ENCODE data around the gene LRRC18.

LRRC18 gene

DNA sequence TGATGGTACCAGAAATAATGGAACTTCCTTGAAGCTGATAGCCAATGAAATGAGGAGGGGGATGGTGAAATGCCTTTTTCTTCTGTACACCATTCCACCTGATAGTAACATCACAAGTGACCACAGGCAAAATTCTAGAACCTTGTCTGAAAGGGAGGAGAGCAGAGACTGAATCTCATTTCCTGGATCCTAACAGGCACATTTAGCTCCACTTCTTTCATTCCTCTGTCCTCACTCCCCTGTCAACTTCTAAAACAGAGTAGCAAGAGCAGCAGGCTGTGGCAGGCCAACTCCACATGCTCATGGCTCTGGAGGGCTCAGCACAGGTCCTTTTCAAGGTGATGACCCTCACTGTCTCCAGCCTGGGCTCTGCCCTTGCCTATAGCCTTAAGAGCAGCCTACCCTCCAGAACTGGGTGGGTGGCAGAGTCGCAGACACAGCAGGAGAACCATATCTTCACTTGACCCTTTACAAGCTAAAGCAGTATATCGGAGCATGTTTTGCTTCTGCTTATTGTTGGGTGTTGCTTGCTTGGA is at the start of gene LRRC18:
Gene LRRC18, minus strand, starts transcription at position 51 of the 536 bp plus-strand sequence. CDS start 25,685 bp downstream, outside the sequence.
- DNase-seq (ENCODE audit: low spot score), result no peak

DNA sequence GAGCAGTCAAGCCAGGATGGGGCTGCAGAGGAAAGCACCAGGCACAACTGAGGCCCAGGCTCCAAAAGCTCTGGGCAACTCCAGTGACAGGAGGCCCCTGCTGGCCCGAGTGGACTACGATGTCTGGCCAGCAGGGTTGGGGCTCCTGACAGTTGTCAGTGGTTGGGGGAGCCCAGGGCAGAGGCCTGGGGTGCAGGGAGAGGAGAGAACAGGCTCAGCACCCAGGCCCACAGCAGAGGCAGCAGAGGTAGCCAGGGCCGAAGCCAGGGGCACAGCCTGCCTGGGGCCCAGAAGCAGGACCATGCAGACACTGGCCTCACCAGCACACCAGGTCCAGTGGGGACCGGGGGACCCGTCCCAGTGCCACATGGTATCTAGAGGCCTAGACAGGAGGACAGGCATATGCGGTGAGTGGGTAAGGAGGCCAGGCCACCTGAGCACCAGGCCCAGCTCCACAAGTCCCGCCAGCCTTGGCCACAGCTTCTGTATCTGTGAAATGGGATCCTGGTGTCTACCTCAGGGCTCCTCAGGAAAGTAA is 46.0 kb upstream of the LRRC18 start:
- no peak for DNase-seq (ENCODE audit: low spot score)

DNA sequence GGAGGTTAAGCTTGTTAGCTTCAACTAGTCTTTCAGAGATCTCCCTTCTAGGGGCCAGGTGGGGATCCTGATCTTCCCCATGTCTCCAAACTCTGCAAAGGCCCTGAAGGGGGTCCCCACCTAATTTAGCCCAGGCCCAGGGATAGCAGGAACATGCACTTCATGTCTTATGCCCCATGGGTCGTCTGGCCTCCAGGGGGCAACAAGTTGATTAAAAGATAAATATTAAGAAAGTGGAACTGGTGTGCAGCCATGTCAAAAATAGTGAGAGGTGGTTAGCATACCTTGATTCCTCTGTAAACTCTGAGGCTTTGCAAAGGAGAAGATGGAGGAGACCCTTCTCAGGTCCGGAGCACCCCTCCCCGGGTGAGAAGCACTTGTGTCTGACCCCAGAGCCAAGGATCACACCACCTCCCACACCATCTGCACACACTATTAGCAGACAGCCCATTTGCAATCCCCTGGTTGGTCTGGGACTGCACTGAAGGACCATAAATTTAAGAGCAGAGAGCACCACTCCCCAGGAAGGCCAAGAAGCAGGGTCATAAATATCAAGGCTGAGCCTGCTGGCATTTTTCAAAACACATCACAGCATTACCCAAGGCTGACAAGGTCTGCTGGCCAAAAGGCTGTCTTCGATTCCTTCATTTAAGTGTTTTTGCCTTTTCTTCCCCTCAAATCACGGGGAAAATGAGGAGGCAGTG is 44.2 kb upstream of the LRRC18 start:
- no peak for DNase-seq (ENCODE audit: low spot score)

DNA sequence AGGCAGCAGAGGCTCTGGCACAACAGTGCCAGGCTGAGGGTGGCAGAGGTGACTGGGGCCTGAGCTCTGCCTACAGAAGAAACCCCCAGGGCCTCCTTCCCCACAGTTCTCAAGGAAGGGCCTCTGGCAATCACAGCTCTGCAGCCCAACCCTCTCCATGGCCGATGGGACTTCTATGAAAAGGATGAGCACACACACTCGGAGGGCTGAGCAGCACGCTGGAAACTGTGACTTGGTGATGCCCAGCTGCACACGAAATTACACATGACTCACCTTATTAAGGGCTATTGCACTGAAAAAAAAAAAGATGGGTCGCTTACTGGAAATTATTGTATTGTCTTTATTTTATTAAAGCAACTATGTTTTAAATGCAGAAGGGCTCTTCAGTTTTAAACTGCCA is 42.9 kb upstream of the LRRC18 start:
- DNase-seq (ENCODE audit: low spot score), result no peak

DNA sequence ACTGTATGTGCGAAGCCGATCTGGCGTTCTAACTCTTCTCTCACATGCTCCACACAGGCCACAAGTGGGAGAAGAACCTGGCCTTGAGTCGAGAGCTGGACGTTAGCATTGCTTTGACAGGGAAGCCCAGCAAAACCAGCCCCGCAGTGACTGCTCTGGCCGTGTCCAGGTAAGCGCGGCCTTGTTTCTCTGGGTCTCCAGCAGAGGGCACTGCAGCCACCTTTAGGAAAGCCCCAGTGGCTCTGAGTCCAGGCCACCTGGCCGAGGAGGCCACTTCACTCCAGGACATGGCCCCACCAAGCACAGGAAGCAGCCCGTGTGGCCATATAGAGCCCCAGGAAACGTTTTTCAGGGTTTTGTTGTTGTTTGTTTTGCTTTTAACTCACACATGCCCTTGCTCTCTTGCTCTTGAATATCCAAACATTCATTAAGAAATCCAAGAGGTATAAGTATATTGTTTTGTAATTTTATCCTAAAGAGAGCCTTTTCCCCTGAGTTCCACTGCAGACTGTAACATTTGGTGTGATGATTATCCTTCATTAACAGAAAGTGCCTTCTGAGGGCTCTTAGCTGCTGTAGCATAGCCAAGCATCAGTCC is 41.8 kb upstream of the LRRC18 start:
- peak; percentile 89 for DNase-seq (ENCODE audit: low spot score)

DNA sequence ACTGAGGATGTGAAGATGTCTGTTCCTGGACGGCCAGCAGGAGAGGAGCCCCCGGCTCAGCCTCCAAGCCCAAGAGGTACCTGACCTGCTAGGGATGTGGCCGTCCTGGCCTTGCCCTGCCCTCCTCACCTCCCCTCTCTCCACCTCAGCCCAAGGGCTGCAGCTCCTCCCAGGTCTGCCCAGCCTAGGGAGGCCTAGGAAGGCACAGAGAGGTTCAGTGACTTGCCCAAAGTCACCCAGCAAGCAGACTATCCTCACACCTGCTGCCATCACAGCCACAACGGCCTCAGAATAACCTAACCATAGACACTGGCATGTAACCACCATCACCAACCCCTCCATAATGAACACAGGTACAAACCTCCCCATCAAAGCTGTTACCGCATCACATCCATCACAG is 38.7 kb upstream of the LRRC18 start:
- DNase-seq (ENCODE audit: low spot score), result no peak

DNA sequence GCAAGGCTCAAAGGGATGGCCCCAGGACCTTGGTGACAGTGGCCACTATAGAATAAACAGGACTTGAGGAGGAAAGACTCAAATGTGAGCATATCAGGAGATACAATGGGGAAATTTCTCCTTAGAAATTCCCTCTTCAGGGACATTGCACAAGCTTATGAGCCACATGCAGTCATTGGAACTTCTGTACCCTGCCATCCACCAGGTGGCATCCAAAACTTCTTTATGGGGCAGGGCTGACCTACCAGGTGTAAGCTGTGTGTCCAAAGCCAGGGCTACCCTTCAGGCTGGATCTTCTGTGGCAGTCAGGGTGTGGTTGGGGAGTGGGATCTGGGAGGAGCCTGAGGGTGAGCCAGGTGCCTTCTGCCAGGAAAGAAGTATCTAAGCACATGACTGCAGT is 36.6 kb upstream of the LRRC18 start:
- DNase-seq (ENCODE audit: low spot score), result peak; percentile 38

DNA sequence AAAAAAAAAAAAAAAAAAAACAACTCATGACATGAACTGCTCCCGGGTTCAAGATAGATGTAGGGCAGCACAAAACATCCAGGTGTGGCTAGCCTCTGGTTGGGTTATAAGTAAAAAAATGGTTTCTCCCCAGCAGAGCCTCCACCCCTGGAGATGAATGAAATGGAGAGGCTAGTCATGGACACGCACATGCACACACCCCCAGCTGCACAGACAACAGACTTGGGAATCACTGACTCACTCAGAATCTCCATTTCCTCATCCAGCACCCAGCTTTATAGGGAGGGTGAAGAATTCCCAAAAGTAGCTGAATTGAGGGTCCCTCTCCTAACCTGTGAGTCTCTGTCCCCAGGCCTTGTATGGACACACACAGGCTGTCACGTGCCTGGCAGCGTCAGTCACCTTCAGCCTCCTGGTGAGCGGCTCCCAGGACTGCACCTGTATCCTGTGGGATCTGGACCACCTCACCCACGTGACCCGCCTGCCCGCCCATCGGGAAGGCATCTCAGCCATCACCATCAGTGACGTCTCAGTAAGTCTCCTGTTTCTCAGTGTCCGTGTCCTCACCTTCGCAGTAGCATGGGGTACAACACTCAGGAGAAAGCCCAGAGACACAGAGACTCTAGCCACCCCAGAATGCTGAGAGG is 35.0 kb upstream of the LRRC18 start:
- no peak for DNase-seq (ENCODE audit: low spot score)

DNA sequence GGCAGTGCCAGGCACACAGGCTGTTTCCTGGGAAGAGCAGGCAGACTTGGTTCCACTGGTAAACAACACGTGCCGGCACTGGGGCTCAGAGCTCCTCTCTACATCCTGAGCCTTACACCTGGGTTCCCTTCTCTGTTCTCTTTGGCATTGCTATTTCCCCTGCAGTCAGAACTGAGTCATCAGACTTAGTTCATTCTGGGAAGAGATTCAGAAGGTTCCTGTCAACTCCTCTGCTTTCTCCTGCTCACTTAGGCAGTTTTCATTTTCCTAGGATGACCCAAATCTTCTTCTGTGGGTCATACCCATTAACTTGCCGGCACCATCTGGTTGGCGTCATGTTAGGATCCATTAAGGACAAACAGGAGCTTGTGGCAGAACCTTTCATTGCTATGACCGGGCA is 33.4 kb upstream of the LRRC18 start:
- no peak for DNase-seq (ENCODE audit: low spot score)

DNA sequence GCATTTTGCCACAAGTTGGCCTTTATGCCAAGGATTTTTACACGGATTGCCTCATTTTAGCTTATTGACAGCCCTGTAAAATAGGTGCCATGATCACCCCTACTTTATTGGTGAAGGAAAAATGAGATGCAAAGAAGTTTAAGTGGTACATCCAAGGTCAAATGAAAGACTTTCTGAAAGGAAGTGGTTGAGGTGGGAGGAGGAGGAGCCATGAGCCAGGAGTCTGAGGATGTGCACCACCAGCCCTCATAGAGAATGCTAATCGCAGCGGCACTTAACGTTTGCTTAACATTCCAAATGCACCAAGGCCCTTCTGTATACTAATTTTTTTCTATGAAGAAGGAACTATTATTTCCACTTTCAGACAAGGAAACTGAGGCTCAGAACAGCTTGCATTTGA is 31.0 kb upstream of the LRRC18 start:
- no peak for DNase-seq (ENCODE audit: low spot score)

DNA sequence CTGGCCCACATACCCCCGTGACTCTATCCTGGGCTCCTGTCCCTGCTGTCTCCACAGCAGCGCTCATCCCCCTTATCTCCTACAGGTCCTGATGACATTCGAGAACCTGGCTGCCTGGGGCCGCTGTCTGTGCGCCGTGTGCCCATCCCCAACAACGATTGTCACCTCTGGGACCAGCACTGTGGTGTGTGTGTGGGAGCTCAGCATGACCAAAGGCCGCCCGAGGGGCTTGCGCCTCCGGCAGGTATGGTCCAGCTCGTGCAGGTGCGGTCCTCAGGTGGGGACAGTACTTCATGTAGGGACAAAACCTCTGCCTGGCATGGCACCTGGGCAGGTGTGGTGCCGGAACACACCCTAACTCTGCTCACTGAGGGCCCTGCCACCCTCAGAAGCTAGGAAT is 30.4 kb upstream of the LRRC18 start:
- DNase-seq (ENCODE audit: low spot score), result no peak

DNA sequence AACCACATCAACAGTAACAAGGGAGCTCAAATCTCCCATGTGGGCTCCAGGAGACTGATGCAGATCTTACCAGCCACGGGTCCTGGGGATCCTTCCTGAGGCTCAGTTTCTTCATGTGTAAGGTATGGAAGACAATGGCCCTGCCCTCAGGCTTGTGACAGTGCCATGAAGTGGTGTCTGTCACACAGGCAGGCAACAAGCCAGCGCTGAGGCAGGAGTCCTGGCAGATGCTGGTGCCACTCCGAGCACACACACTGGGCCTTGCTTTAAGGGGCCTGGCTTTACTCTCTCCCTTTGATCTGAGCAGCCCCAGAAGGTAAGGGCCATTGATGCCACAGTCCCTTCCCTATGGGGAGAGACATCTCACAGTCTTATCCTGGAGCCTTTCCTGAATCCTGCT is 28.4 kb upstream of the LRRC18 start:
- no peak for DNase-seq (ENCODE audit: low spot score)

DNA sequence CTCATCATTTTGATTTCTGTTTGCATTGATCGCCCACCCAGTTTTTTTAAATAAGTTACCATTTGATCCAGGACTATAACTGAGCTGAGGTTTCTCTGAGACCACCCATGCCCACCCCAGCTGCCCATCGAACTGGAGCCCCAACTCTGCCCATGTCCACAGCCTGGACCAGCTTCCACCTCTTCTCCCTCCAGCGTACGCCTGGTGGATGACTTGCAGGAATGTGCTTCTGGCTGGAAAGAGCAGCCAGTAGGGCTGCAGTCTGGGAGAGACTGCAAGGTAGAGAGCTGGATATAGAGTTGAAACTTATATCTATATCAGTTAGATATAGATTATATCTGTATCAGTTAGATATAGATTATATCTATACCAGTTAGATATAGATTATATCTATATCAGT is 25.8 kb upstream of the LRRC18 start:
- DNase-seq (ENCODE audit: low spot score), result no peak

DNA sequence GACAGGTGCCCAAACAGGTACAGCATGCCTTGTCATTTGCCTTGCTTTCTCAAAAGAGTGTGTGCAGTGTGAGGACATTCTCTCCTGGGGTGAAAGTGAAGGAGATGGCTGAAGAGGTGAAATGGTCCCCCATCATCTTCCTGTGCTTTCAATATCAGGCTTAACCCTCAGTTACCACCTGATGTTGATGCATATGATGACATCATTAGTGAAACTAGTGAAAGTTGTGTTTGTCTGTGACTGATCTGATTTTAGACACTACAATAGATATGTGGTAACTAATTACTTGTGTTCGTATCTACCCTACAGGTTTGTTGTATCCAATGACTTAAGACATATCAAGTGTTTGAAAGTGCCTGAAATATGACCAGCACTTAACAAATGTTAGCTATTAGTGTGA is 24.4 kb upstream of the LRRC18 start:
- no peak for DNase-seq (ENCODE audit: low spot score)

DNA sequence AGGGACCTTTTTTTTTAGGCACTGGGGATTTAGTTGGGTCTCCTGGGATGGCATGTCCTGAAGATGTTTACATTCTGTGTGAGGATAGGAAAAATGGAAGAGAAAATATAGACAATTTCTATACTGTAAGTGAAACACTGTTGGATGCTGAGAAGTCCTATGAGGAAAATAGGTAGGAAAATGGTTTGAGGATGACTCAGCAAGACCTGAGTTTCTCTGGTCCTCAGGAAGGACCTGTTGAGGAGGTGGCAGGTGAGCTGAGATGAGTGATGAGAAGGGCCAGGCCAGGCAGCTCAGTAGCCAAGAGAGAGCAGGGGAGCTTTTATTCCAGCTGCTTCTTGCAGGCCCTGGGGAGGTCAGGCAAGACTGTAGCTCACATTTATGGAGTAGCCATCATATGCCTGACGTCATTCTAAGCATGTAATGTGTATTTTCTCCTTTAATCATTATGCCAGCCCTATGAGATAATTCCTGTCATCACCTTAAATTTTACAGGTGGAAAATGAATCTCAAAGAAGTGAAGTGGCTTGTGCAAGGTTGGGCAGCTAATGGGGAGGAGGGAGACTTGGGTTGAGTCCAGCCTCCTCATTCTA is 19.1 kb upstream of the LRRC18 start:
- no peak for DNase-seq (ENCODE audit: low spot score)

DNA sequence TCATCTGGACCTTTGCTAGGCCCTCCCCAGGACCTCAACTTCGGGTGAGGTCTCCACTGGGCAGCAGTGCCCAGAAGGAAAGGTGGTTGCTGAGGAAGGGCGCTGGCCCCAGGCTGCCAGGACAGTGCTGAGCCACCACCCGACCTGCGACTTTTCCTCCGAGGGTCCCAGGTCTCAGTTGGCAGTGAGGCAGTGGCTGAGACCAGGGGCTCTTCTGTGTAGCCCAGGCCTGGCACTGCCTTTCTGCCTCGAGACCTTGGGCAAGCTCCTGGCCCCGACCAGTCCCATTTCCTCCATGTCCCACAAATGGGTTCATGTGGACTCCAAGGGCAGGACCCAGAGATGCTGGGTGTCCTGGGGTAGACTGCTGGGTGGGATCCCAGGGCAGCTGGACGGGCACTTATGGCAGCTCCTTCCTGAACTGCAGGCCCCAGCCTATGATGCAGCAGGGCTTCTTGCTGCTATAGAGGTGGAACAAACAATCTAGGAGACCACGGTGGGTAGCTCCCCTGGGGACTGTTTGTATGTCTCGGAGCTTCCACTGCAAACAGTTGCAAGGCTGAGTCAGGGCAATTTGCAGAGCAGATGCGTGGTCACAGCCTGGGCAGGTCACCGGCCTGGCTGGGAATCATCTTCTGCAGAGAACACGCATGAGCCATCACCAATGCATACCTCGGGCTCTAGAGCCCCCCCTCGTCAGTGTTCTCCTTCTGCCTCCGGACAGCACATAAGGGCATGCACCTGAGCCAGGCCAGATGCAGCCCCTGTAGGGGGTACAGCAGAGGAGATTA is 17.9 kb upstream of the LRRC18 start:
- no peak for DNase-seq (ENCODE audit: low spot score)

DNA sequence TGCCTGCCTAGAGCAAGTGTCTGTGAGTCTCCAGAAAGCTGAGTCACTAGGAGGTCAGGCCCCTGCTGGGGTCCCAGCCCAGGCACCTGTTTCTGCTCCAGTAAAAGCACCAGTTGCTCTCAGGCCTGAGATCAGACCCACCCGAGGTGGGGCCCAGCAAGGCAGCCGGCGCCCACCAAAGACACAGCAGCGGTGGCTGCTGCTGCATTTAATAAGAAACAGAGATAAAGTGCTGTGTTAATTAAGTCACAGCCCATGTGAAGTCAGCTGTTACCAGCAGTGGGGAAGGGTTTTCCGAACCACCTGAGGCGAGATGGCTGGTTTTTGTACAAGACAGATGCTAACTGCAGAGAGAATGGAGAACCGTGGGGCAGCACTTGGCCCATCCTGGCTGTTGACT is 12.1 kb upstream of the LRRC18 start:
- no peak for DNase-seq (ENCODE audit: low spot score)

DNA sequence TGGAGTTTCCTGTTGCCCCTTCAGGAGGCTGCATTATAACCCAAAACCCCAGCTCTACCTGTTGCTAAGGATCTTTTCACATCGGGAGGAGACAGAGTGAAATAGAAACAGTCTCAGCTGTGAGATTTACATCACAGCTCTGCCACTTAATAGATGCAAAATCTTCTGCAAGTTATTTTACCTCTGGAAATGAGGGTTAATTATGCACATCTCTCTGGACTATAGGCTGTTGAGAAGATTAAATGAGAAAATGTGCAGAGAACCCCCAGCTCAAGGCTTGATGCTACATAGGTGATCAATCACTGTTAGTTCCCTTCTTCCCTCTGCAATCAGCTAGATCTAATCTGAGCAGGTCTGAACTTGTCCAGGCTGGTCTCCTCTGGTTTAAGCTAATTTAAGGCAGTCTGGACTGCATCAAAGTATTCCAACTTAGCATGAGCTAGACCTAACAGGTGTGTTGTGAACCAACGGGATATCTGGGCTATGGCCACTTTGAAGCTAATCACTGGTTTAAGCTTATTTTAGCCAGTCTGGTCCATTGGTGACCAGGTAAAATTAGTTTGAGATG is 8.9 kb upstream of the LRRC18 start:
- DNase-seq (ENCODE audit: low spot score), result no peak

DNA sequence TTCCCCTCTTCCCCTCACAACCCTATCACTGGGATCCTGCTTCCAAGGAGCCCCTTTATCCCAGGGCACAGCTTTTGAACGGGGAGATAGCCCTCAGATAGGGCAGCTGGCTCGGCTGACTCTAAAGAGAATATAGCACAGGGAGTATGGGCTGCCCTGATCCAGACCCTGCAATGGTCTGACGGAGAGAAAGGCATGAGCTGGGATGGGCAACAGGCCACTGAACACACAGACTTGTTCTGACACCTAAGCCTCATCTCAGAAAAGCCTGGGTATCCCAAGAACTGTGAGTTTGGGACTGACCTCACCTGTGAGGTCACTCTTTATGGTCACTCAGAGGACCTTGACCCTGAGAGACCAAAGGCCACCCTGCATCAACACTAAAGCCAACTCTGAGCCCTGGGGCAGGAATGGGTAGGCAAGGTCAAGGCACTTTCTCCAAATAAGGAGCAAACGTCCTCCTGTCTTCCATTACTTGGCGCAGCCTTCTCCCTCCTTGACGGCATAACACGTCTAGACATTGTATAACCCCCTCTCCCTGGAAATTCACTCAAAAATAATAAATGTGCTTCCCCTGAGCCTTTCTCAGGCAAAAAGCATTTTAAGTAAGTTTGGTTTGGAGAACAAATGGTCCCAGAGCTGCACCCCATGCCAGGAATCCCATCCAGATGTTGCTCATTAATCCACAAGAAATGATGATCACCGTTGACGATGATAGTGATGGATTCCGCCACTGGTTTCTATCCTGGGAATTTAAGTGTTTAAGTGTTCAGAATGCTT is 8.2 kb upstream of the LRRC18 start:
- no peak for DNase-seq (ENCODE audit: low spot score)

DNA sequence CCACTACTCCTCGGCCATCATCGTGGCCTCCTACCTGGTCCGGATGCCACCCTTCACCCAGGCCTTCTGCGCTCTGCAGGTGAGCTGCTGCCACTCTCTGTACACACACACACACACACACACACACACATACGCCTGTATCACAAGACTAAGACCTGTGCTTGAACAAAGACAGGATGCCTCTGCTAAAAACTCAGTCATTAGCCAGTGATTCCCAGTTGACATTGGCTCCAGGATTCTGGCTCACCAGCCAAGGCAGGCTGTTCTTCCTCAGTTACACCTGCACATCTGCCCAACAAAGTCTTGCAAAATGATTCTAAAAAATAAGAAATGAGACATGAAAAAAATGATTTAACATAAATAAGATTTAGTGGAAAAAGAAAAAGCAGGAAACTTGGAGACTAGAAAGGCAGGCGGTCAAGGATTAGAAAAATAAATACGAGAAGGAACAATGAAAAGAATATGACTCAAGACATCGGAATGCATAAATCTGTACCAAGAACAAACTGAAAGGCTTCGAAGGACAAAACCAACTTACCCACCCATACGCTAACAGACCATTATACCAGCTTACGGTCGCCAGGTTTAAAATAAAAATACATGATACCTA is 7.4 kb upstream of the LRRC18 start:
- DNase-seq (ENCODE audit: low spot score), result no peak
